ENCODE measurements around the gene DNAJC1. TPM values are rescaled to one million over a fixed set of nuclear protein-coding genes. Genes with fewer than 3 reads are reported as not detected.
"Not testable (repeated sequence)": the region's sequence is repeated elsewhere in the genome, so short reads cannot be mapped to it uniquely, and the experiment has no call there.

The DNAJC1 gene
- total RNA-seq, 1 donor from 2014 or later: 40.0 TPM

DNA sequence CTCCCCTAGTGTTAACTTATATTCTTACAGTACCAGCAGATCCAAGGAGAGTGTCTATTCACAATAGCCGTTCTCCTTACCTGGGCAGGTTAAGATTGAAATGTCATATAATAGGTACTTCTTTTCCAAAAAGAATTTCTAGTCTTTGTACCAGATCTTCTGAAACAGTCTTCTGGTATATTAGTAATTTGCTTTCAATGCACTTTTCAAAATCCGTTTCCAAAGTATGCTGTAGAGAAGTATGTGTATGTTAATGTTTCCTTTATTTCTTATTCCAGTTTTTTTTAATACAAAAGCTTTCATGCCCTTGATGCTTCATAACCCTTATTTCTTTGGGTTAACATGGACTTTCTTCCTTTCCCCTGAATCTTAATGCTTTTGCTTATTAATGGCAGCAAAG is 281.3 kb downstream of the DNAJC1 start:
- Histone ChIP-seq H3K4me3 (no peak overlapping the region), H3K27me3 (no peaks in the 10 kb centered on the region)
- intact Hi-C loops (cut with DNase I): no loop called here

DNA sequence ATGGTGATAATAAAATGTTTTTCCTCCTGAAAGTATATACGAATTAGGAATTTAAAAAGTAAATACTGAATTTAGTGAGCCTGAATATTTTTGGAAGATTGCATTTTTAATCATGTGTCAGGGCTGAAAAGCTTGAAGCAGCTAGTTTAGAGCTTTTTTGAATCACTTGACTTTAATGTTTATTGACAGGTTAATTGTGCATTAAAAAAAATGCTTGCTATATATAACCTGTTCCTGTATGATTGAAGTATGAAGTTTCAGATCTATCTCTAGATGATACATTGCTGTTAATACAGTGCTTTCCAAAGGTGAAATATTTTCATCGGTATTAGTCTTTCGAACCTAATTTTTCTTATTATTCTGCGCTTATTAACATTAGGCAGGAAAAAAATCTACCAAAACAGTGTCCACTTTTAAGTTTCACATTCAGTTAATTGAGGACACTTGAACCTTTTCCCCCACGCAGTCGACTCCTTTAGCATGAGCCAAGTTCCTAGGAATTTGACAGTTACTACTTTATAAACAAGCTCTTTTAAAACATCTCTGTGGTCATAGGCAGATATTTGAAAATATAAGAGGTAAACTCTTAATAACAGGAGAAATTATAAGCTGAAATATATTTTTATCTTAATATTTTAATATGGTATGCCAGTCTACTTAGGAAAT is 282.4 kb downstream of the DNAJC1 start:
- intact Hi-C loops (cut with DNase I): no loop called here

More for the DNA sequence above, 281.3 kb downstream of the DNAJC1 start:
- no peaks in the 10 kb centered on the region for H3K36me3 ChIP-seq
- H3K4me1 ChIP-seq: peaks cover 26% of the 10 kb centered on the region
- H3K27ac ChIP-seq: no peak overlapping the region
- no peaks in the 10 kb centered on the region for H3K9me3 ChIP-seq
- no peak for DNase-seq (ENCODE audit: extremely low spot score in 2 of 2)
- no peak for TF ChIP-seq POLR2A (IDR thresholded peaks at IDR 0.05)
- TF ChIP-seq POLR2AphosphoS5 (IDR thresholded peaks at IDR 0.05; ENCODE audit: insufficient read depth in 1 of 2, low read depth in 1 of 2): no peak
- TF ChIP-seq, protein P1, sequence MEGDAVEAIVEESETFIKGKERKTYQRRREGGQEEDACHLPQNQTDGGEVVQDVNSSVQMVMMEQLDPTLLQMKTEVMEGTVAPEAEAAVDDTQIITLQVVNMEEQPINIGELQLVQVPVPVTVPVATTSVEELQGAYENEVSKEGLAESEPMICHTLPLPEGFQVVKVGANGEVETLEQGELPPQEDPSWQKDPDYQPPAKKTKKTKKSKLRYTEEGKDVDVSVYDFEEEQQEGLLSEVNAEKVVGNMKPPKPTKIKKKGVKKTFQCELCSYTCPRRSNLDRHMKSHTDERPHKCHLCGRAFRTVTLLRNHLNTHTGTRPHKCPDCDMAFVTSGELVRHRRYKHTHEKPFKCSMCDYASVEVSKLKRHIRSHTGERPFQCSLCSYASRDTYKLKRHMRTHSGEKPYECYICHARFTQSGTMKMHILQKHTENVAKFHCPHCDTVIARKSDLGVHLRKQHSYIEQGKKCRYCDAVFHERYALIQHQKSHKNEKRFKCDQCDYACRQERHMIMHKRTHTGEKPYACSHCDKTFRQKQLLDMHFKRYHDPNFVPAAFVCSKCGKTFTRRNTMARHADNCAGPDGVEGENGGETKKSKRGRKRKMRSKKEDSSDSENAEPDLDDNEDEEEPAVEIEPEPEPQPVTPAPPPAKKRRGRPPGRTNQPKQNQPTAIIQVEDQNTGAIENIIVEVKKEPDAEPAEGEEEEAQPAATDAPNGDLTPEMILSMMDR (IDR thresholded peaks at IDR 0.05): no peak

DNA sequence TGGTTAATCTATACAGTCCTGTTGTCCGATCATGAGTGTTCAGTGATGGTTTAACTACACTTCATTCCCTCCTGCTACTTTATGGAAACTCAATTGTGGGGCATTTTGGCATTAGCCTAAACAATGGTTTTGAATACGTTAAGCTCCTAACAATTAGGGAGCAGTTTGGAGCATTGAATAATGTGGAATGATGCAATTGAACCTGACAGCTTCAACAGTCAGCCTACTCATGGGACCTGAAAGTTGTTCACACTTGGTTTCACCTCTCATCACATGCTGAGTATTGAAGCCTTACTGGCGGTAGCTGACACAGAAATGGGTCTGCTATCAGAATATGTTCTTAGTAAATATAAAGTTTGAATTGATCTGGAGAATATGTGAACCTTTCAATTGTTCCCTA is 283.4 kb downstream of the DNAJC1 start:
- H3K27ac ChIP-seq: no peak overlapping the region
- H3K9me3 ChIP-seq: no peaks in the 10 kb centered on the region
- intact Hi-C loops (cut with DNase I): no loop called here
- H3K4me1 ChIP-seq: peaks cover 13% of the 10 kb centered on the region
- no peak for DNase-seq (ENCODE audit: extremely low spot score in 2 of 2)
- H3K4me3 ChIP-seq: no peak overlapping the region
- no peaks in the 10 kb centered on the region for H3K36me3 ChIP-seq
- no peaks in the 10 kb centered on the region for H3K27me3 ChIP-seq
- TF ChIP-seq POLR2A (IDR thresholded peaks at IDR 0.05) (no peak), POLR2AphosphoS5 (IDR thresholded peaks at IDR 0.05; ENCODE audit: insufficient read depth in 1 of 2, low read depth in 1 of 2) (no peak)
- TF ChIP-seq, protein P1 (IDR thresholded peaks at IDR 0.05): no peak

More for the DNA sequence above, 282.4 kb downstream of the DNAJC1 start:
- no peaks in the 10 kb centered on the region for H3K9me3 ChIP-seq
- TF ChIP-seq POLR2AphosphoS5 (IDR thresholded peaks at IDR 0.05; ENCODE audit: insufficient read depth in 1 of 2, low read depth in 1 of 2) (no peak), POLR2A (IDR thresholded peaks at IDR 0.05) (no peak)
- TF ChIP-seq, protein P1 (IDR thresholded peaks at IDR 0.05): no peak
- no peaks in the 10 kb centered on the region for H3K36me3 ChIP-seq
- H3K27ac ChIP-seq: no peak overlapping the region
- no peaks in the 10 kb centered on the region for H3K27me3 ChIP-seq
- H3K4me3 ChIP-seq: no peak overlapping the region
- peaks cover 17% of the 10 kb centered on the region for H3K4me1 ChIP-seq
- DNase-seq (ENCODE audit: extremely low spot score in 2 of 2): no peak

DNA sequence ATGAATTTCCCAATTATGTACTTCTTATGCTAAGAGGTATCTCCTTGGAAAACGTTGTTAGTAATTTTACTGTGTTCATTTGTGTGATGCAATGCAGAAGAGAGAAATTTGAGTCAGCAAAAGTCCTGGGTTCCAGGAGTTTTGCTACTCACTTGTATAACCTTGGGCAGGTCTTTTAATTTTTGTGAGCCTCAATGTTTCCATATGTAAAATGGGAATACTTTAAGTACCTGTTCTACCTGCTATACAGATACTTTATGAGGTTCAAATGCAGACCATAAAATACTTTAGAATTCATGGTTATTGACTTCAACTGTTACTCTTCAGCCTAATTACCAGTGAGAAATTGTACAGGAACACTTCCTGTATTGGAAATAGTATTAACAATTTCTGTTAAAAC is 284.0 kb downstream of the DNAJC1 start:
- intact Hi-C loops (cut with DNase I): no loop called here
- no peak overlapping the region for H3K27ac ChIP-seq
- peaks cover 7% of the 10 kb centered on the region for H3K4me1 ChIP-seq
- H3K27me3 ChIP-seq: no peaks in the 10 kb centered on the region
- H3K9me3 ChIP-seq: no peaks in the 10 kb centered on the region
- H3K4me3 ChIP-seq: no peak overlapping the region
- TF ChIP-seq POLR2AphosphoS5 (IDR thresholded peaks at IDR 0.05; ENCODE audit: insufficient read depth in 1 of 2, low read depth in 1 of 2) (no peak), POLR2A (IDR thresholded peaks at IDR 0.05) (no peak)
- TF ChIP-seq, protein P1 (IDR thresholded peaks at IDR 0.05): no peak
- no peak for DNase-seq (ENCODE audit: extremely low spot score in 2 of 2)
- H3K36me3 ChIP-seq: peaks cover 0 to 3% of the 10 kb centered on the region in 2 donors

DNA sequence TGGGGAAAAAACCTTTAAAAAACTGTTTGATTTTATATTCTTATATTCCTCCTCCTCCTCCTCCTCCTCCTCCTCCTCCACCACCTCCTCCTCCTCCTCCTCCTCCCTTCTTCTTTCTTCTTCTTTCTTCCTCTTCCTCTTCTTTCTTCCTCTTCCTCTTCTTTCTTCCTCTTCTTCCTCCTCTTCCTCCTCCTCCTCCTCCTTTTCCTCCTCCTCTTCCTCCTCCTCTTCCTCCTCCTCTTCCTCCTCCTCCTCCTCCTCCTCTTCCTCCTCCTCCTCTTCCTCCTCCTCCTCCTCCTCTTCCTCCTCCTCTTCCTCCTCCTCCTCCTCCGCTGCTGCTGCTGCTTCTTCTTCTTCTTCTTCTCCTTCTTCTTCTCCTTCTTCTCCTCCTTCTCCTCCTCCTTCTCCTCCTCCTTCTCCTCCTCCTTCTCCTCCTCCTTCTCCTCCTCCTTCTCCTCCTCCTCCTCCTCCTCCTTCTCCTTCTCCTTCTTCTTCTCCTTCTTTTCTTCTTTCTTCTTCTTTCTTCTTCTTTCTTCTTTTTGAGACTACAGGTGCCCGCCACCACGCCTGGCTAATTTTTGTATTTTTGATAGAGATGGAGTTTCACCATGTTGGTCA is 286.0 kb downstream of the DNAJC1 start:
- H3K27ac ChIP-seq; H3K4me1 ChIP-seq; intact Hi-C loops (cut with DNase I); DNase-seq (ENCODE audit: extremely low spot score in 2 of 2); H3K27me3 ChIP-seq; H3K9me3 ChIP-seq; H3K4me3 ChIP-seq: not testable (repeated sequence)
- H3K36me3 ChIP-seq: peaks cover 0 to 12% of the 10 kb centered on the region in 2 donors

Data from vagina (tissue), 2 donors.